GM18909 (cell line): ENCODE results near the gene LRRC58.

Source experiments
- ATAC-seq: cut with Tn5 transposase; IDR thresholded peaks from one replicate; pipeline ENCODE4 v1.9.1; 2021; ENCODE audit warnings: mild to moderate bottlenecking; ENCODE audit not compliant: unreplicated experiment, poor library complexity

Gene LRRC58

GRCh38 chr3:120281261-120281660 is 67.9 kb downstream of the LRRC58 start:
- no peak for ATAC-seq

GRCh38 chr3:120280566-120280965 is 68.6 kb downstream of the LRRC58 start:
- no peak for ATAC-seq

- no peak for ATAC-seq
These were observed 69.1 kb downstream of the LRRC58 start for GRCh38 chr3:120280026-120280425.

GRCh38 chr3:120276767-120277166 is 72.4 kb downstream of the LRRC58 start:
- no peak for ATAC-seq

GRCh38 chr3:120275618-120276017 is 73.5 kb downstream of the LRRC58 start:
- no peak for ATAC-seq

GRCh38 chr3:120274739-120275167 is 74.4 kb downstream of the LRRC58 start:
- no peak for ATAC-seq
